Frontal cortex (tissue), 4 donors: ENCODE measurements around the gene ARRDC3. TPM values are rescaled to one million over a fixed set of nuclear protein-coding genes. Genes with fewer than 3 reads are reported as not detected.
A peak's percentile ranks its signal among the peaks of the same experiment; 100 is the strongest.
"Not testable (repeated sequence)": the region's sequence is repeated elsewhere in the genome, so short reads cannot be mapped to it uniquely, and the experiment has no call there.

Experiments
- DNase-seq, 2 donors: peaks; one replicate each; pipeline ENCODE4 v3.0.0; 2012; ENCODE audit warnings: low spot score in 2 of 2
- FAIRE-seq: peaks from 2 replicates; lab custom pipeline; 2012; peaks lifted over from hg19 to GRCh38; lab: Jason Lieb, UNC
- total RNA-seq: library from RNA; depleted of rRNA; stranded (reverse); fragments of >200 nt; gene quantifications from one replicate; pipeline ENCODE4 v1.2.3, GENCODE V29; 2014
- donor health status: control.
- donor health status: control.
- donor health status: control.

Gene ARRDC3
- total RNA-seq, 1 donor from 2014 or later = 259 TPM

- DNase-seq (no peak), FAIRE-seq (no peak)
These were observed 3.0 kb upstream of the ARRDC3 start for GRCh38 chr5:91386120-91386519.

- FAIRE-seq, DNase-seq: not testable (repeated sequence)
These were observed 2.5 kb upstream of the ARRDC3 start for GRCh38 chr5:91385596-91385995.

GRCh38 chr5:91384671-91385430 is 1.7 kb upstream of the ARRDC3 start:
- FAIRE-seq = peak; percentile 98
- DNase-seq = peak; percentile 65 to 68

- no peak for FAIRE-seq
- DNase-seq = no peak
These were observed 811 bp upstream of the ARRDC3 start for GRCh38 chr5:91383956-91384300.

GRCh38 chr5:91382530-91383026 is 539 bp downstream of the ARRDC3 start:
- DNase-seq = no peak

GRCh38 chr5:91381774-91382359 is 1.2 kb downstream of the ARRDC3 start:
- FAIRE-seq = no peak
- peak; percentile 52 to 74 for DNase-seq

More at GRCh38 chr5:91382530-91383026, 539 bp downstream of the ARRDC3 start:
- FAIRE-seq = no peak

GRCh38 chr5:91381239-91381773 is 1.8 kb downstream of the ARRDC3 start:
- DNase-seq (no peak), FAIRE-seq (peak; percentile 70)

GRCh38 chr5:91380491-91381238 is 2.5 kb downstream of the ARRDC3 start:
- FAIRE-seq = peak; percentile 48
- DNase-seq = peak; percentile 83 to 90

- FAIRE-seq (no peak), DNase-seq (peak; percentile 78 to 83)
These were observed 3.1 kb downstream of the ARRDC3 start for GRCh38 chr5:91379914-91380490.

- peak; percentile 53 for FAIRE-seq
- DNase-seq = no peak
These were observed 3.7 kb downstream of the ARRDC3 start for GRCh38 chr5:91379246-91379913.

- no peak for FAIRE-seq
- DNase-seq = no peak
These were observed 4.3 kb downstream of the ARRDC3 start for GRCh38 chr5:91378752-91379211.

- FAIRE-seq = peak; percentile 30
These were observed 8.1 kb downstream of the ARRDC3 start for GRCh38 chr5:91374893-91375520.

GRCh38 chr5:91373600-91373999 is 9.5 kb downstream of the ARRDC3 start:
- DNase-seq (no peak), FAIRE-seq (no peak)

More at GRCh38 chr5:91374893-91375520, 8.1 kb downstream of the ARRDC3 start:
- DNase-seq = no peak

GRCh38 chr5:91373006-91373405 is 10.1 kb downstream of the ARRDC3 start:
- FAIRE-seq = no peak
- no peak for DNase-seq

GRCh38 chr5:91369480-91369879 is 13.6 kb downstream of the ARRDC3 start:
- FAIRE-seq = no peak

GRCh38 chr5:91367908-91368648 is 15.0 kb downstream of the ARRDC3 start:
- FAIRE-seq (no peak), DNase-seq (no peak)

More at GRCh38 chr5:91369480-91369879, 13.6 kb downstream of the ARRDC3 start:
- DNase-seq = no peak

- DNase-seq (no peak), FAIRE-seq (no peak)
These were observed 15.8 kb downstream of the ARRDC3 start for GRCh38 chr5:91367344-91367743.

- FAIRE-seq = no peak
- DNase-seq = no peak
These were observed 16.6 kb downstream of the ARRDC3 start for GRCh38 chr5:91366551-91366950.
